H1 (cell line): ENCODE measurements around the gene AGPS. TPM values are rescaled to one million over a fixed set of nuclear protein-coding genes. Genes with fewer than 3 reads are reported as not detected.

Source experiments
- CTCF ChIA-PET: fragments of 300-600 bp; sonication (Branson Sonifier 250); formaldehyde crosslinking; loops from one replicate; lab custom pipeline; 2021; ENCODE audit not compliant: partially characterized antibody; lab: Charles Lee
- POLR2A ChIA-PET: fragments of 300-600 bp; sonication (Branson Sonifier 250); formaldehyde crosslinking; loops from one replicate; lab custom pipeline; 2021; ENCODE audit warnings: inconsistent platforms; ENCODE audit not compliant: partially characterized antibody; lab: Charles Lee
- DNase-seq, 2 experiments: peaks; one replicate each; pipeline versions ENCODE4 v3.0.0 to v3.0.0-alpha.2; 2010 to 2022; ENCODE audit warnings: low spot score in 2 of 2, low read depth in 1 of 2, mixed read lengths in 1 of 2
- FAIRE-seq: peaks from 2 replicates; lab custom pipeline; 2011; peaks lifted over from hg19 to GRCh38; lab: Jason Lieb, UNC
- H2AFZ ChIP-seq: 2 replicates; pipeline ENCODE4 v1.8.1; 2012; ENCODE audit warnings: low read length, inconsistent platforms
- H2AK5ac ChIP-seq: 2 replicates; pipeline ENCODE4 v1.6.1; 2013; ENCODE audit warnings: low read depth, low read length
- H2BK120ac ChIP-seq: replicated peaks from 2 replicates; pipeline ENCODE3; 2013; ENCODE audit warnings: low read depth, low read length, inconsistent platforms
- H2BK12ac ChIP-seq: 2 replicates; pipeline ENCODE4 v1.6.1; 2013; ENCODE audit warnings: low read depth, low read length
- H2BK15ac ChIP-seq: 2 replicates; pipeline ENCODE4 v1.6.1; 2013; ENCODE audit warnings: low read length
- H2BK20ac ChIP-seq: 2 replicates; pipeline ENCODE4 v1.6.1; 2013; ENCODE audit warnings: low read length
- H2BK5ac ChIP-seq: 2 replicates; pipeline ENCODE4 v1.6.1; 2013; ENCODE audit warnings: low read depth, low read length
- H3K14ac ChIP-seq: 2 replicates; pipeline ENCODE4 v1.6.1; 2013; ENCODE audit warnings: inconsistent platforms; ENCODE audit not compliant: insufficient read length
- H3K18ac ChIP-seq: 2 replicates; pipeline ENCODE4 v1.6.1; 2013; ENCODE audit warnings: low read length; ENCODE audit errors: extremely low read depth
- H3K23ac ChIP-seq: 2 replicates; pipeline ENCODE4 v1.6.1; 2013; ENCODE audit warnings: inconsistent platforms; ENCODE audit not compliant: insufficient read length
- H3K23me2 ChIP-seq: 2 replicates; pipeline ENCODE4 v1.6.1; 2013; ENCODE audit warnings: low read depth, low read length
- H3K27ac ChIP-seq: 2 replicates; pipeline ENCODE4 v1.6.1; 2011; ENCODE audit warnings: low read depth, low read length, inconsistent platforms
- H3K27me3 ChIP-seq, 4 experiments: replicated peaks in 1 of 4; 1 replicate in 1 of 4; 2 replicates in 3 of 4; pipeline versions ENCODE4 v1.6.1 to v1.8.1; 2011 to 2013; ENCODE audit warnings: low read length in 3 of 4, mild to moderate bottlenecking in 3 of 4, inconsistent platforms in 2 of 4, mixed read lengths in 2 of 4, moderate library complexity in 1 of 4; ENCODE audit not compliant: control insufficient read depth in 3 of 4, insufficient read depth in 3 of 4; ENCODE audit errors: extremely low read depth in 1 of 4
- H3K36me3 ChIP-seq, 4 experiments: 2 replicates each; pipeline versions ENCODE4 v1.6.1 to v1.8.1; 2011 to 2013; ENCODE audit warnings: mild to moderate bottlenecking in 4 of 4, low read length in 3 of 4, moderate library complexity in 2 of 4, control low read depth in 1 of 4, inconsistent platforms in 1 of 4; ENCODE audit not compliant: insufficient read depth in 4 of 4, control insufficient read depth in 2 of 4
- H3K4ac ChIP-seq: replicated peaks from 2 replicates; pipeline ENCODE3; 2013; ENCODE audit warnings: low read length, low read depth, mixed read lengths, inconsistent platforms; ENCODE audit not compliant: insufficient read length
- H3K4me1 ChIP-seq, 4 experiments: replicated peaks in 1 of 4; 1 replicate in 1 of 4; 2 replicates in 3 of 4; pipeline versions ENCODE4 v1.6.1 to v1.8.1; 2011 to 2013; ENCODE audit warnings: low read length in 3 of 4, inconsistent platforms in 2 of 4, mixed read lengths in 1 of 4; ENCODE audit not compliant: insufficient read depth in 4 of 4, control insufficient read depth in 3 of 4
- H3K4me2 ChIP-seq, 2 experiments: 2 replicates each; pipeline versions ENCODE4 v1.6.1 to v1.8.1; 2011 to 2013; ENCODE audit warnings: low read depth in 2 of 2, low read length in 2 of 2, control low read depth in 1 of 2, inconsistent platforms in 1 of 2, mild to moderate bottlenecking in 1 of 2; ENCODE audit not compliant: insufficient read depth in 1 of 2
- H3K4me3 ChIP-seq, 4 experiments: fragments of 200-600, 300-600 bp in 1 of 4; sonication (generic), shearing (Covaris generic), sonication (Bioruptor Twin) in 1 of 4; 2 replicates each; pipeline versions ENCODE4 v1.5.1 to v1.8.1; 2011 to 2016; ENCODE audit warnings: low read length in 4 of 4, low read depth in 3 of 4, control low read depth in 2 of 4, inconsistent platforms in 2 of 4, mild to moderate bottlenecking in 2 of 4, mixed read lengths in 1 of 4, moderate library complexity in 1 of 4; ENCODE audit not compliant: insufficient read depth in 2 of 4; ENCODE audit errors: extremely low read depth in 1 of 4
- H3K56ac ChIP-seq: replicated peaks from 2 replicates; pipeline ENCODE3; 2013; ENCODE audit warnings: low read depth, mild to moderate bottlenecking, mixed read lengths, low read length, inconsistent platforms; ENCODE audit not compliant: insufficient read length
- H3K79me1 ChIP-seq: 2 replicates; pipeline ENCODE4 v1.6.1; 2013; ENCODE audit warnings: low read depth, low read length, control low read depth
- H3K79me2 ChIP-seq, 2 experiments: 2 replicates each; pipeline versions ENCODE4 v1.6.1 to v1.8.1; 2012 to 2013; ENCODE audit warnings: low read length in 2 of 2, mild to moderate bottlenecking in 2 of 2, inconsistent platforms in 1 of 2; ENCODE audit not compliant: insufficient read depth in 2 of 2, control insufficient read depth in 1 of 2
- H3K9ac ChIP-seq, 4 experiments: replicated peaks in 1 of 4; 1 replicate in 1 of 4; 2 replicates in 3 of 4; pipeline versions ENCODE4 v1.6.1 to v1.8.1; 2011 to 2013; ENCODE audit warnings: low read depth in 3 of 4, low read length in 3 of 4, control low read depth in 2 of 4, mild to moderate bottlenecking in 2 of 4, moderate library complexity in 2 of 4, inconsistent platforms in 1 of 4; ENCODE audit errors: extremely low read depth in 1 of 4
- H3K9me3 ChIP-seq, 2 experiments: 2 replicates each; pipeline versions ENCODE4 v1.6.1 to v1.8.1; 2012 to 2013; ENCODE audit warnings: mild to moderate bottlenecking in 2 of 2, moderate library complexity in 2 of 2, control low read depth in 1 of 2, inconsistent platforms in 1 of 2, low read depth in 1 of 2, low read length in 1 of 2, mixed read lengths in 1 of 2; ENCODE audit not compliant: insufficient read depth in 2 of 2
- H4K20me1 ChIP-seq, 2 experiments: replicated peaks in 1 of 2; 2 replicates each; pipeline versions ENCODE3 to v1.8.1; 2011 to 2013; ENCODE audit warnings: inconsistent platforms in 2 of 2, low read length in 2 of 2, mild to moderate bottlenecking in 1 of 2; ENCODE audit not compliant: insufficient read depth in 2 of 2, control insufficient read depth in 1 of 2
- H4K5ac ChIP-seq: 2 replicates; pipeline ENCODE4 v1.6.1; 2013; ENCODE audit warnings: low read length, low read depth, mixed read lengths, inconsistent platforms; ENCODE audit not compliant: insufficient read length
- H4K8ac ChIP-seq: 2 replicates; pipeline ENCODE4 v1.8.0; 2013; ENCODE audit warnings: mild to moderate bottlenecking, moderate library complexity, low read length, inconsistent platforms; ENCODE audit not compliant: insufficient read depth; ENCODE audit errors: extremely low read depth
- H4K91ac ChIP-seq: replicated peaks from 2 replicates; pipeline ENCODE3; 2013; ENCODE audit warnings: low read length, mixed read lengths, inconsistent platforms; ENCODE audit not compliant: insufficient read length
- ASH2L ChIP-seq: fragments of 200-600, 300-600 bp; sonication (generic); IDR thresholded peaks from one replicate; pipeline ENCODE4 v1.7.1; 2017; ENCODE audit warnings: low read length
- CHD2 ChIP-seq: IDR thresholded peaks from 2 replicates; pipeline ENCODE4 v1.6.1; 2012; ENCODE audit warnings: low read length, improper control_type of control experiment
- CREB1 ChIP-seq: IDR thresholded peaks from 2 replicates; pipeline ENCODE4 v1.6.1; 2012; ENCODE audit warnings: inconsistent platforms
- CTBP2 ChIP-seq: IDR thresholded peaks from 2 replicates; pipeline ENCODE4 v1.7.0; 2011; ENCODE audit warnings: borderline replicate concordance, mild to moderate bottlenecking, moderate library complexity, mixed read lengths, low read length; ENCODE audit not compliant: insufficient read depth, insufficient read length
- MAFK ChIP-seq: IDR thresholded peaks from 2 replicates; pipeline ENCODE4 v1.6.1; 2012; ENCODE audit warnings: low read depth, mild to moderate bottlenecking, improper control_type of control experiment, low read length
- RAD21 ChIP-seq, 2 experiments: IDR thresholded peaks in 1 of 2; conservative IDR thresholded peaks in 1 of 2; 2 replicates each; pipeline ENCODE4 v1.6.1; 2011; ENCODE audit warnings: low read depth in 2 of 2, low read length in 2 of 2, improper control_type of control experiment in 1 of 2, inconsistent platforms in 1 of 2, mild to moderate bottlenecking in 1 of 2, moderate library complexity in 1 of 2
- SIRT6 ChIP-seq: IDR thresholded peaks from one replicate; pipeline ENCODE4 v1.7.1; 2012; ENCODE audit warnings: low read length, inconsistent platforms
- SP4 ChIP-seq: IDR thresholded peaks from 2 replicates; pipeline ENCODE4 v1.6.1; 2012; ENCODE audit warnings: low read length, inconsistent platforms
- WGBS, 2 experiments: shearing (Covaris generic) in 1 of 2; methylation state at CpG; one replicate each; pipeline versions ENCODE4 v1.1.6 to v1.1.7; 2013 to 2015; ENCODE audit warnings: low lambda C conversion rate in 2 of 2, mixed read lengths in 2 of 2, inconsistent platforms in 1 of 2, low coverage in 1 of 2, missing lambda C conversion rate in 1 of 2; ENCODE audit not compliant: insufficient replicate concordance in 2 of 2, insufficient coverage in 1 of 2, insufficient read length in 1 of 2; ENCODE audit errors: extremely low coverage in 1 of 2, missing lambda C conversion rate in 1 of 2; 5-methylcytosine and 5-hydroxymethylcytosine counted together
- long read RNA-seq, 2 experiments: library from RNA in 1 of 2; library from capped mRNA in 1 of 2; stranded (forward); transcript quantifications; one replicate each; pipeline ENCODE4 v2.0.0, GENCODE V29; 2021; ENCODE audit warnings: inconsistent platforms in 1 of 2
- polyA minus RNA-seq, 3 experiments: library from RNA; depleted of rRNA, polyadenylated mRNA; stranded (reverse); fragments of >200 nt; gene quantifications; 1 replicate in 2 of 3; 2 replicates in 1 of 3; pipeline ENCODE4 v1.2.3, GENCODE V29; 2011
- polyA plus RNA-seq, 7 experiments: library from polyadenylated mRNA; depleted of rRNA in 3 of 7; stranded (reverse) in 5 of 7; unstranded in 2 of 7; fragments of >200 nt in 5 of 7; fragments of 200-250 nt in 2 of 7; gene quantifications; 1 replicate in 5 of 7; 2 replicates in 1 of 7; 4 replicates in 1 of 7; pipeline versions ENCODE4 v1.2.1 to v1.2.3, GENCODE V29; 2011 to 2013; ENCODE audit warnings: missing spikeins in 2 of 7, mixed read lengths in 2 of 7
- total RNA-seq: library from RNA; stranded (reverse); fragmentation: NEBNext Ultra II Directional; extraction: Animal tissue kit (Norgen Biotek cat#: 25700); gene quantifications from 2 replicates; pipeline ENCODE4 v1.2.1, GENCODE V29; 2021

Gene AGPS
- total RNA-seq = 57.8 and 60.0 TPM in 2 replicates
- 4.0 and 7.3 TPM in 2 replicates for polyA plus RNA-seq (2011; rRNA removed)
- polyA plus RNA-seq (2011; cell fraction: cytosol; rRNA removed) = 11.4 TPM
- polyA plus RNA-seq (2011; cell fraction: nucleus; rRNA removed) = 12.9 TPM
- polyA plus RNA-seq (2012, experiment 1 of 2) = 18.9 to 38.0 TPM (median 21.7 TPM) in 4 replicates
- polyA plus RNA-seq (2012, experiment 2 of 2) = 1.9 TPM
- polyA plus RNA-seq (2013, experiment 1 of 2) = 20.0 TPM
- polyA plus RNA-seq (2013, experiment 2 of 2) = 19.5 TPM
- polyA minus RNA-seq (2011; rRNA and poly(A)+ RNA removed) = 14.4 and 24.4 TPM in 2 replicates
- polyA minus RNA-seq (2011; cell fraction: cytosol; rRNA and poly(A)+ RNA removed) = 22.1 TPM
- polyA minus RNA-seq (2011; cell fraction: nucleus; rRNA and poly(A)+ RNA removed) = 29.5 TPM
- long read RNA-seq, experiment 1, full-length matches to known transcripts = 9 of 61 reads
- long read RNA-seq, experiment 1, partial matches to known transcripts = 11 of 61 reads
- long read RNA-seq, experiment 1, other reads (novel, unspliced or antisense) = 41 of 61 reads
- long read RNA-seq, experiment 2, partial matches to known transcripts = 3 of 3 reads
- long read RNA-seq, experiment 2, other reads (novel, unspliced or antisense) = 0 of 3 reads

DNA sequence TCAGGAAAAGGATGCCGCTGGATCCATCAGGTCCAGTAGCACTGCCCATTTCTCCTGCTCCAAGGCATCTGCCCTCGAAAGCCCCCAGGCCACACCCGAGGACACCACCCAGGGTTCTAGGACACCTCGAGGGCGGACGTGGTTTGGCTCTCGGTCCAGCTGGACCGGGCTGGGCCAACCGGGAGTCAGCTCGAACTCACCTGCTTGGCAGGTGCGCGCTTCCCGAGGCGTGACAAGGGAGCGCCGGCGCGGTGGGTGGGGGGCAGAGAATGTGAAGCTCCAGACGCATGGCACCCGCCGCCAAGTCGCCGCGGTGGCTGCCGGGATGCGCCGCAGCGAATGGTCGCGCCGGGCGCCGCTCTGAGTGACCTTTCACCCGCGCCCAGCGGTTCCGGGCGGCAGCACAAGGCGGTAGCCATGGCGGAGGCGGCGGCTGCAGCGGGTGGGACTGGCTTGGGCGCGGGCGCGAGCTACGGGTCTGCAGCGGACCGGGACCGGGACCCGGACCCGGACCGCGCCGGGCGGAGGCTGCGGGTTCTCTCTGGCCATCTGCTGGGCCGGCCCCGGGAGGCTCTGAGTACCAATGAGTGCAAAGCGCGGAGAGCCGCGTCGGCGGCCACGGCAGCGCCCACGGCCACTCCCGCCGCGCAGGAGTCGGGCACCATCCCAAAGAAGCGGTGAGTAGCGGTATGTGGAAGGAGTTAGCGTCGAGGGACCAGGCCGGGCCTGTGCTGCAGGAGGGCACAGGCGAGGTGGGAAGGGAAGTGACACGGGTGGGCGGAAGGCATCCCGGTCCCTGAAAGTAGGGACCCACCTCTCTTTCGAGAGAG lies at the start of gene AGPS:
Gene AGPS, plus strand, starts transcription at position 401 of the 830 bp plus-strand sequence. Its CDS starts 17 bp downstream, at position 418.
- peaks cover 9% of the 10 kb centered on the region; the same call in 1 of the 2 replicates for H3K23me2 ChIP-seq
- H4K91ac ChIP-seq = peak within 1 kb of the TSS; percentile 89
- 2% methylated on average over 75 of the region's 83 CpGs; no CpG with 5 or more reads in 1 of the 2 experiments for WGBS, 2 experiments
- H3K27me3 ChIP-seq = no peaks in the 10 kb centered on the region
- no peak for FAIRE-seq
- H3K18ac ChIP-seq = peak within 1 kb of the TSS; percentile 92
- no peak within 1 kb of the TSS; the same call in 1 of the 2 replicates for H2BK15ac ChIP-seq
- ChIA-PET POLR2A (interaction anchor here (0.5 to 2.6 kb wide), 10 partner anchors 9 to 212 kb away, joined by 3 to 11 read pairs (median 4); partner anchors contain the start of gene NFE2L2), CTCF (interaction anchor here (0.6 to 1.2 kb wide), 12 partner anchors 9 to 741 kb away, joined by 3 to 4 read pairs (median 3); no protein-coding TSS in a partner anchor)
- H2BK20ac ChIP-seq = no peak within 1 kb of the TSS
- H3K4me2 ChIP-seq = peak within 1 kb of the TSS; percentile 64 to 81
- DNase-seq = peak; percentile 41 to 84
- 0 out of 2 replicates have a peak within 1 kb of the TSS, but pooled peaks have one; percentile 22 for H2BK12ac ChIP-seq
- H3K56ac ChIP-seq = peak within 1 kb of the TSS; percentile 14
- peaks cover 0 to 2% (median 0%) of the 10 kb centered on the region in 4 experiments; a peak in 1 of 7 replicates for H3K4me1 ChIP-seq
- H3K23ac ChIP-seq = no peak within 1 kb of the TSS
- H4K20me1 ChIP-seq = peaks cover 0 to 2% of the 10 kb centered on the region in 2 experiments
- peak within 1 kb of the TSS; percentile 94 for H4K8ac ChIP-seq
- no peak within 1 kb of the TSS for H2AK5ac ChIP-seq
- no peak within 1 kb of the TSS for H3K14ac ChIP-seq
- peak within 1 kb of the TSS; percentile 85 to 90 (median 87) for H3K4me3 ChIP-seq
- no peak within 1 kb of the TSS for H2BK120ac ChIP-seq
- peak within 1 kb of the TSS; percentile 51; the same call in 1 of the 2 replicates for H3K27ac ChIP-seq
- no peaks in the 10 kb centered on the region for H3K9me3 ChIP-seq
- peaks cover 0 to 51% of the 10 kb centered on the region in 2 experiments; a peak in 3 of 4 replicates for H3K79me2 ChIP-seq
- H3K9ac ChIP-seq = peak within 1 kb of the TSS; percentile 76 to 91 (median 82)
- peak within 1 kb of the TSS; percentile 15 for H3K4ac ChIP-seq
- no peaks in the 10 kb centered on the region for H3K36me3 ChIP-seq
- peak within 1 kb of the TSS; percentile 65 for H2AFZ ChIP-seq
- peak within 1 kb of the TSS; percentile 66; the same call in 1 of the 2 replicates for H2BK5ac ChIP-seq
- H4K5ac ChIP-seq = peak within 1 kb of the TSS; percentile 84
- H3K79me1 ChIP-seq = 0 out of 2 replicates have a peak, but pooled peaks cover 2% of the 10 kb centered on the region
- TF ChIP-seq RAD21 (IDR thresholded peaks at IDR 0.05 in 1 of 2, conservative IDR thresholded peaks at IDR 0.05 in 1 of 2; ENCODE audit: low read depth in 2 of 2, low read length in 2 of 2) = peak in 1 of 2 experiments; percentile 1; a peak in 1 of 4 replicates
- peak; percentile 84 for TF ChIP-seq CREB1
- no peak for TF ChIP-seq CHD2
- peak; percentile 45; the same call in 1 of the 2 replicates for TF ChIP-seq SP4
- no peak for TF ChIP-seq MAFK
- TF ChIP-seq ASH2L = peak; percentile 95
- TF ChIP-seq SIRT6 = no peak
- no peak for TF ChIP-seq CTBP2
